22Rv1 (cell line): ENCODE results near the gene CAP2.

Experiments used
- ZFX ChIP-seq: fragments of 450-650 bp; IDR thresholded peaks from 2 replicates; pipeline ENCODE4 v1.6.1; 2017; ENCODE audit warnings: antibody characterized with exemption, borderline replicate concordance
- TF ChIP-seq, protein P1 (sequence below): fragments of 450-650 bp; IDR thresholded peaks from 2 replicates; pipeline ENCODE4 v1.5.1; 2017; ENCODE audit warnings: mild to moderate bottlenecking

DNA sequence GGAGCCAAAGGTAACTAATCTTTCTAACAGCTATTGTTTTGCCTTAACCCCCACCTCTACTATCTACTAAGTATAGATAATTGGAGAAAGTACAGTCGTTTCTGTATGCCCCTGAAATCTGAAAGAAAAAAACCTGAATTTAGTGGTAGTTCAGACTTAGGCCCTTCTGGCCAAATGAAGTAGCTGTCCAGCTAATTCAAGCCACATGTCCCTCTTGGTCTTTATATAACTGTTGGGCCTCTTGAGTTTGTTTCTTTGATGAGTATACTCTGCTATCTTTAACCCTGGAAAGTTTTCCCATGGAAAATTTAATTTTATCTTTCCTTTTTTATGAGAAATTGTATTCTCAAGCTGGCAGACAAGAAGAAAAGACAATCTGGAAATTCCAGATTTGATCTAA is 133.7 kb downstream of the CAP2 start:
- TF ChIP-seq, protein P1, sequence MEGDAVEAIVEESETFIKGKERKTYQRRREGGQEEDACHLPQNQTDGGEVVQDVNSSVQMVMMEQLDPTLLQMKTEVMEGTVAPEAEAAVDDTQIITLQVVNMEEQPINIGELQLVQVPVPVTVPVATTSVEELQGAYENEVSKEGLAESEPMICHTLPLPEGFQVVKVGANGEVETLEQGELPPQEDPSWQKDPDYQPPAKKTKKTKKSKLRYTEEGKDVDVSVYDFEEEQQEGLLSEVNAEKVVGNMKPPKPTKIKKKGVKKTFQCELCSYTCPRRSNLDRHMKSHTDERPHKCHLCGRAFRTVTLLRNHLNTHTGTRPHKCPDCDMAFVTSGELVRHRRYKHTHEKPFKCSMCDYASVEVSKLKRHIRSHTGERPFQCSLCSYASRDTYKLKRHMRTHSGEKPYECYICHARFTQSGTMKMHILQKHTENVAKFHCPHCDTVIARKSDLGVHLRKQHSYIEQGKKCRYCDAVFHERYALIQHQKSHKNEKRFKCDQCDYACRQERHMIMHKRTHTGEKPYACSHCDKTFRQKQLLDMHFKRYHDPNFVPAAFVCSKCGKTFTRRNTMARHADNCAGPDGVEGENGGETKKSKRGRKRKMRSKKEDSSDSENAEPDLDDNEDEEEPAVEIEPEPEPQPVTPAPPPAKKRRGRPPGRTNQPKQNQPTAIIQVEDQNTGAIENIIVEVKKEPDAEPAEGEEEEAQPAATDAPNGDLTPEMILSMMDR = no peak
- no peak for TF ChIP-seq ZFX
